NCI-H146 treated with DMSO at 0.1 percent for 48 hours (cell line): ENCODE results near the gene DDAH1.
A peak's percentile ranks its signal among the peaks of the same experiment; 100 is the strongest.

Source experiments
- DNase-seq: peaks from one replicate; lab custom pipeline; 2025; ENCODE audit not compliant: unreplicated experiment; lab: John Stamatoyannopoulos, UW

The DDAH1 gene

DNA sequence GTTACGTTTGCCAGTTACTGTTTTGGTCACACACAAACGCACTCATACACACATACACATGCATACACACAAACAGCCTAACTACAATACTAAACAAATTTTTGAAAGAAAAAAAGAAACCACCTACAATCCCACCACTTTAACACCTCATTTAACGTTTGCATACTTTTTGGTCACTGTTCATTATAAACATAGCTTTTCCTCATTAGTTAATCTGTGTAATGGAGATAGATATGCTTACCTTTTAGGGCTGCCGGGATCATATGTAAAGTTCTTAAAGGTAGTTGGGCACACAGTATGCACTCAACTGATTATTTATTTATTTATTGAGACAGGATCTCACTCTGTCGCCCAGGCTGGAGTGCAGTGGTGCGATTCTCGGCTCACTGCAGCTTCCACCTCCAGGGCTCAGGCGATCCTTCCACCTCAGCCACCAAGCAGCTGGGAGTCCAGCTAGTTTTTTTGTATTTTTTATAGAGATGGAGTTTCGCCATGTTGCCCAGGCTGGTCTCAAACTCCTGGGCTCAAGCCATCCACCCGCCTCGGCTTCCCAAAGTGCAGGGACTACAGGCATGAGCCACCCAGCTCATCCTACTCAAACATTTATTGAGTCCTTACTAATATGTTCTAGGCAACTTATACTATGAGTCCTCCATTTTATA lies 187.8 kb downstream of the DDAH1 start:
- DNase-seq = no peak

GRCh38 chr1:85276215-85276977 lies 188.6 kb downstream of the DDAH1 start, which contains the start of gene BCL10:
TSS of gene BCL10 (minus strand) at chr1:85276632. CDS start at chr1:85276352, 280 bp downstream.
- DNase-seq = peak; percentile 96

- no peak for DNase-seq
Measured at GRCh38 chr1:85275701-85276214, 189.2 kb downstream of the DDAH1 start.

GRCh38 chr1:85274969-85275453 lies 189.9 kb downstream of the DDAH1 start:
- no peak for DNase-seq

GRCh38 chr1:85273397-85273796 lies 191.6 kb downstream of the DDAH1 start:
- DNase-seq = no peak

DNA sequence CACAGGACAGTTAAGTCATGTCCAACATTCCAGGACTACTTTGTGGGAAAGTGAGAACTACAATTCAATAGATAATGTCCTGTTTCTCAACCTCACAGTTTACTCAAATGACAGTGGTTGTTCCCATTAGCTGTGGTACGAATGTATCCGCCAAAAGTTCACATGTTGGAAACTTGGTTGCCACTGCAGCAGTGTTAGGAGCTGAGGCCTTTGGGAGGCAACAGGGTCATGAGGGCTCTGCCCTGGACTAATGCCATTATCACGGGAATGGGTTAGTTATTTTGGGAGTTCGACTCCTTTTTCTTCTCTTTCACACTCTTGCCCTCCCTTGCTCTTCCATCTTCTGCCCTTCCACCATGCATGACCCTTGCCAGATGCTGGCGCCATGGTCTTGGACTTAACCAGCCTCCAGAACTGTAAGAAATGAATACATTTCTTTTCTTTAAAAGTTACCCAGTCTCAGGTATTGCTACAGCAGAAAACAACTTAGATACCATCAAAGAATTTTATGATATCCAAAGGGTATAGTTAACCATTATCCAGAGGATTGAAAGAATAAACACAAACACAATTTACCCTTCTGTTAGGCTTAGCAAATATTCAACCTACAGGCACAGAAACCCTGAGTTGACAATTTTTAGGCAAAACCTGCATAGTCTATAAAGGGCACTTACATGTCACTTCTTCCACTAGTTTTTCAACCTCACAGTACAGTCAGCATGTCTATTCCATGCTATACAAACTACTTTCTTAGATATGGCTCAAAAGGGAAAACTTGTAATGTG lies 196.0 kb downstream of the DDAH1 start:
- DNase-seq = no peak
